SK-N-SH (cell line): Measurements from ENCODE around the gene IL9R. TPM values are rescaled to one million over a fixed set of nuclear protein-coding genes. Genes with fewer than 3 reads are reported as not detected.
A peak's percentile ranks its signal among the peaks of the same experiment; 100 is the strongest.
"Not testable (repeated sequence)": the region's sequence is repeated elsewhere in the genome, so short reads cannot be mapped to it uniquely, and the experiment has no call there.

Experiments
- CTCF ChIA-PET: fragments of 300-600, 350-600 bp; formaldehyde crosslinking; extraction: SDS; loops from one replicate; lab custom pipeline; 2021; lab: Yijun Ruan, JAX
- POLR2A ChIA-PET: fragments of 350-600 bp; sonication (Branson Sonifier 250); formaldehyde crosslinking; extraction: SDS; loops from one replicate; lab custom pipeline; 2020; ENCODE audit warnings: antibody characterized with exemption, inconsistent platforms; lab: Yijun Ruan, JAX
- DNase-seq: peaks from one replicate; pipeline ENCODE4 v3.0.0; 2012
- H2AFZ ChIP-seq: fragments of 200-600 bp; sonication (generic); 2 replicates; pipeline ENCODE4 v1.8.1; 2016; ENCODE audit warnings: antibody characterized with exemption, mild to moderate bottlenecking, low read depth
- H3F3A ChIP-seq: fragments of 200-600 bp; sonication (generic); replicated peaks from 2 replicates; pipeline ENCODE3; 2016; ENCODE audit warnings: antibody characterized with exemption, mild to moderate bottlenecking; ENCODE audit not compliant: insufficient read depth
- H3K27ac ChIP-seq, 2 experiments: fragments of 200-500 bp in 1 of 2; fragments of 200-600 bp in 1 of 2; sonication (Bioruptor generic) in 1 of 2; sonication (generic), shearing (Covaris generic) in 1 of 2; 2 replicates each; pipeline versions ENCODE4 v1.5.1 to v1.6.1; 2014 to 2016; ENCODE audit warnings: low read depth in 2 of 2, inconsistent platforms in 1 of 2, low read length in 1 of 2, mild to moderate bottlenecking in 1 of 2, mixed read lengths in 1 of 2
- H3K27me3 ChIP-seq: fragments of 200-600 bp; sonication (generic), shearing (Covaris generic); 2 replicates; pipeline ENCODE4 v1.6.1; 2016; ENCODE audit warnings: mixed run types; ENCODE audit not compliant: insufficient read depth
- H3K36me3 ChIP-seq, 2 experiments: fragments of 200-500 bp in 1 of 2; fragments of 200-600 bp in 1 of 2; sonication (Bioruptor generic) in 1 of 2; sonication (generic) in 1 of 2; replicated peaks in 1 of 2; 2 replicates each; pipeline versions ENCODE3 to v1.5.1; 2014 to 2016; ENCODE audit warnings: low read length in 1 of 2, mild to moderate bottlenecking in 1 of 2; ENCODE audit not compliant: insufficient read depth in 2 of 2, control insufficient read depth in 1 of 2
- H3K4me1 ChIP-seq, 2 experiments: fragments of 200-500 bp in 1 of 2; fragments of 200-600 bp in 1 of 2; sonication (Bioruptor generic) in 1 of 2; sonication (generic), shearing (Covaris generic) in 1 of 2; 2 replicates each; pipeline versions ENCODE4 v1.5.1 to v1.6.1; 2014 to 2016; ENCODE audit warnings: low read depth in 1 of 2, low read length in 1 of 2, mixed run types in 1 of 2; ENCODE audit not compliant: insufficient read depth in 2 of 2, control insufficient read depth in 1 of 2
- H3K4me2 ChIP-seq: fragments of 200-600 bp; sonication (generic), shearing (Covaris generic); 2 replicates; pipeline ENCODE4 v1.6.1; 2017; ENCODE audit warnings: mixed run types
- H3K4me3 ChIP-seq, 2 experiments: fragments of 200-500 bp in 1 of 2; fragments of 200-600 bp in 1 of 2; sonication (Bioruptor generic) in 1 of 2; sonication (generic), shearing (Covaris generic) in 1 of 2; 2 replicates each; pipeline versions ENCODE4 v1.5.1 to v1.8.1; 2014 to 2016; ENCODE audit warnings: low read depth in 2 of 2, inconsistent platforms in 1 of 2, low read length in 1 of 2, mild to moderate bottlenecking in 1 of 2, mixed read lengths in 1 of 2, moderate library complexity in 1 of 2
- H3K79me2 ChIP-seq: fragments of 200-600 bp; sonication (generic); 2 replicates; pipeline ENCODE4 v1.8.1; 2017; ENCODE audit warnings: mild to moderate bottlenecking; ENCODE audit not compliant: insufficient read depth
- H3K9ac ChIP-seq: fragments of 200-600 bp; sonication (generic); 2 replicates; pipeline ENCODE4 v1.6.1; 2017; ENCODE audit warnings: mixed run types
- H3K9me2 ChIP-seq: fragments of 200-600 bp; sonication (generic); 2 replicates; pipeline ENCODE4 v1.6.1; 2017; ENCODE audit warnings: mixed run types
- H3K9me3 ChIP-seq: fragments of 200-600 bp; sonication (generic); 2 replicates; pipeline ENCODE4 v1.6.1; 2017; ENCODE audit warnings: mixed run types, mild to moderate bottlenecking, moderate library complexity
- H4K20me1 ChIP-seq: fragments of 200-600 bp; sonication (generic); 2 replicates; pipeline ENCODE4 v1.6.1; 2017; ENCODE audit warnings: mild to moderate bottlenecking, mixed run types; ENCODE audit not compliant: insufficient read depth
- POLR2AphosphoS5 ChIP-seq: IDR thresholded peaks from 2 replicates; pipeline ENCODE4 v1.6.1; 2012; ENCODE audit warnings: low read depth, low read length
- polyA plus RNA-seq, 3 experiments: library from polyadenylated mRNA; depleted of rRNA; stranded (reverse); fragments of >200 nt; gene quantifications; 2 replicates each; pipeline ENCODE4 v1.2.3, GENCODE V29; 2012
- TF ChIP-seq, protein P1 (sequence below): IDR thresholded peaks from 2 replicates; pipeline ENCODE4 v1.4.0; 2012; ENCODE audit warnings: low read depth, borderline replicate concordance

Gene IL9R
- polyA plus RNA-seq, 1 of the 3 experiments (the other 2 are of a cell fraction) = 0.03 TPM

DNA sequence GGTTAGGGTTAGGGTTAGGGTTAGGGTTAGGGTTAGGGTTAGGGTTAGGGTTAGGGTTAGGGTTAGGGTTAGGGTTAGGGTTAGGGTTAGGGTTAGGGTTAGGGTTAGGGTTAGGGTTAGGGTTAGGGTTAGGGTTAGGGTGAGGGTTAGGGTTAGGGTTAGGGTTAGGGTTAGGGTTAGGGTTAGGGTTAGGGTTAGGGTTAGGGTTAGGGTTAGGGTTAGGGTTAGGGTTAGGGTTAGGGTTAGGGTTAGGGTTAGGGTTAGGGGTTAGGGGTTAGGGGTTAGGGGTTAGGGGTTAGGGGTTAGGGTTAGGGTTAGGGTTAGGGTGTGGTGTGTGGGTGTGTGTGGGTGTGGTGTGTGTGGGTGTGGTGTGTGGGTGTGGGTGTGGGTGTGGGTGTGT lies 33.0 kb downstream of the IL9R start:
- H3K79me2 ChIP-seq, H3K36me3 ChIP-seq, H3K9me3 ChIP-seq, CTCF ChIA-PET, H3K4me1 ChIP-seq, DNase-seq, H3K27me3 ChIP-seq, H3F3A ChIP-seq, H3K9me2 ChIP-seq, H3K4me3 ChIP-seq, H4K20me1 ChIP-seq, H3K4me2 ChIP-seq, H2AFZ ChIP-seq, H3K9ac ChIP-seq, H3K27ac ChIP-seq, POLR2A ChIA-PET: not testable (repeated sequence)
- 0 out of 2 replicates have a peak, but pooled peaks have one; percentile 36 for TF ChIP-seq POLR2AphosphoS5
- TF ChIP-seq, protein P1, sequence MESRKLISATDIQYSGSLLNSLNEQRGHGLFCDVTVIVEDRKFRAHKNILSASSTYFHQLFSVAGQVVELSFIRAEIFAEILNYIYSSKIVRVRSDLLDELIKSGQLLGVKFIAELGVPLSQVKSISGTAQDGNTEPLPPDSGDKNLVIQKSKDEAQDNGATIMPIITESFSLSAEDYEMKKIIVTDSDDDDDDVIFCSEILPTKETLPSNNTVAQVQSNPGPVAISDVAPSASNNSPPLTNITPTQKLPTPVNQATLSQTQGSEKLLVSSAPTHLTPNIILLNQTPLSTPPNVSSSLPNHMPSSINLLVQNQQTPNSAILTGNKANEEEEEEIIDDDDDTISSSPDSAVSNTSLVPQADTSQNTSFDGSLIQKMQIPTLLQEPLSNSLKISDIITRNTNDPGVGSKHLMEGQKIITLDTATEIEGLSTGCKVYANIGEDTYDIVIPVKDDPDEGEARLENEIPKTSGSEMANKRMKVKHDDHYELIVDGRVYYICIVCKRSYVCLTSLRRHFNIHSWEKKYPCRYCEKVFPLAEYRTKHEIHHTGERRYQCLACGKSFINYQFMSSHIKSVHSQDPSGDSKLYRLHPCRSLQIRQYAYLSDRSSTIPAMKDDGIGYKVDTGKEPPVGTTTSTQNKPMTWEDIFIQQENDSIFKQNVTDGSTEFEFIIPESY = peak; percentile 86

Other genes with a start within 250 kb of the IL9R start
- 23.9 and 31.6 TPM in 2 replicates for gene VAMP7, start 116.4 kb upstream of the IL9R start, polyA plus RNA-seq (2012; rRNA removed)